ENCODE data around the gene PRR20B. TPM values are rescaled to one million over a fixed set of nuclear protein-coding genes. Genes with fewer than 3 reads are reported as not detected.

PRR20B gene
- not detected in 2 replicates for total RNA-seq (ENCODE audit: low replicate concordance)

GRCh38 chr13:57147188-57147587 lies at the start of gene PRR20B:
Gene PRR20B, plus strand, starts transcription at chr13:57147488. Its CDS starts 387 bp downstream, at chr13:57147875.

GRCh38 chr13:57140235-57140968 lies 6.9 kb upstream of the PRR20B start, which contains the start of gene PRR20A:
Gene PRR20A, plus strand, starts transcription at chr13:57140918. Its CDS starts 387 bp downstream, at chr13:57141305.

GRCh38 chr13:57153761-57154160 lies 6.5 kb downstream of the PRR20B start, which contains the start of gene PRR20C:
Gene PRR20C, plus strand, starts transcription at chr13:57154061. Its CDS starts 387 bp downstream, at chr13:57154448.

DNA sequence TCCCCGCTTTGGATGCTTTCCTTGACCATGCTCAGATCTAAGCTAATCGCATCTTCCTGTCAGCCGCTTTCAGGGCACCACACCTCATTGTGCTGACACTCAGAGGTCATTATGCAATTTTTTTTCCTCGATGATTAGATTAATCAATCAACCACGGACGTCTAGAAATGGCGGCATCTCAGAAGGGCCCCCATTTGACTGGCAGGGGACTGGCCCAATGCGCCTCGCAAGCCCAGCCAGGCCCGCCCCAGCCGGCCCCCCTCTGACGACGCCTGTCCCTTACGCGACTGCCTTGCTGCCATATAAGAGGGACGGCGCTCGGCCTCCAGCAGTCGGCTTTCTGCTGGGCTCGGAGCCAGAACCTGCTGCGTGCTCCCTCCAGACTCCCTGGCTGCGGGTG lies 13.0 kb downstream of the PRR20B start, which contains the start of gene PRR20D:
Gene PRR20D, plus strand, starts transcription at position 301 of the 400 bp plus-strand sequence. CDS start 387 bp downstream, outside the sequence.

GRCh38 chr13:57166897-57167296 lies 19.6 kb downstream of the PRR20B start, which contains the start of gene PRR20E:
Gene PRR20E, plus strand, starts transcription at chr13:57167197. Its CDS starts 387 bp downstream, at chr13:57167584.

Other genes starting within 250 kb of the PRR20B start
- gene PRR20A, start 6.6 kb upstream of the PRR20B start, total RNA-seq (ENCODE audit: low replicate concordance): not detected in 2 replicates
- gene PRR20C, start 6.6 kb downstream of the PRR20B start, total RNA-seq (ENCODE audit: low replicate concordance): not detected in 2 replicates
- gene PRR20D, start 13.1 kb downstream of the PRR20B start, total RNA-seq (ENCODE audit: low replicate concordance): not detected in 2 replicates
- not detected in 2 replicates for gene PRR20E, start 19.7 kb downstream of the PRR20B start, total RNA-seq (ENCODE audit: low replicate concordance)